Endothelial cell (in vitro differentiated cells): ENCODE data around the gene XCR1. TPM values are rescaled to one million over a fixed set of nuclear protein-coding genes. Genes with fewer than 3 reads are reported as not detected.

Experiments
- DNase-seq: peaks from one replicate; pipeline ENCODE4 v3.0.0; 2021; ENCODE audit warnings: low spot score
- H3K27ac Mint-ChIP-seq: one replicate; pipeline ENCODE4 v1.8.0; 2021; ENCODE audit warnings: mixed read lengths, inconsistent platforms; ENCODE audit not compliant: unreplicated experiment
- H3K27me3 Mint-ChIP-seq: one replicate; pipeline ENCODE4 v1.8.0; 2021; ENCODE audit warnings: mild to moderate bottlenecking, moderate library complexity, mixed read lengths, inconsistent platforms; ENCODE audit not compliant: unreplicated experiment
- H3K36me3 Mint-ChIP-seq: one replicate; pipeline ENCODE4 v1.8.0; 2021; ENCODE audit warnings: mild to moderate bottlenecking, low read depth, mixed read lengths, inconsistent platforms; ENCODE audit not compliant: unreplicated experiment
- H3K4me1 Mint-ChIP-seq: one replicate; pipeline ENCODE4 v1.8.0; 2021; ENCODE audit warnings: mild to moderate bottlenecking, mixed read lengths, inconsistent platforms; ENCODE audit not compliant: unreplicated experiment
- H3K4me3 Mint-ChIP-seq: one replicate; pipeline ENCODE4 v1.8.0; 2021; ENCODE audit warnings: mild to moderate bottlenecking, mixed read lengths, inconsistent platforms; ENCODE audit not compliant: unreplicated experiment
- H3K9me3 Mint-ChIP-seq: one replicate; pipeline ENCODE4 v1.8.0; 2021; ENCODE audit warnings: mixed read lengths, inconsistent platforms; ENCODE audit not compliant: unreplicated experiment
- total RNA-seq: library from RNA; stranded (reverse); fragmentation: NEBNext Ultra II Directional; extraction: Animal tissue kit (Norgen Biotek cat#: 25700); gene quantifications from one replicate; pipeline ENCODE4 v1.2.1, GENCODE V29; 2021; ENCODE audit not compliant: unreplicated experiment
- TF ChIP-seq, protein P1 (sequence below): fragments of 200-600 bp; sonication (generic); IDR thresholded peaks from one replicate; pipeline ENCODE4 v1.5.0; 2021; ENCODE audit warnings: antibody characterized with exemption; ENCODE audit not compliant: unreplicated experiment

XCR1 gene
- total RNA-seq, 1 donor from 2014 or later = not detected

- H3K4me1 Mint-ChIP-seq = peaks cover 17% of the 10 kb centered on the region
- TF ChIP-seq, protein P1, sequence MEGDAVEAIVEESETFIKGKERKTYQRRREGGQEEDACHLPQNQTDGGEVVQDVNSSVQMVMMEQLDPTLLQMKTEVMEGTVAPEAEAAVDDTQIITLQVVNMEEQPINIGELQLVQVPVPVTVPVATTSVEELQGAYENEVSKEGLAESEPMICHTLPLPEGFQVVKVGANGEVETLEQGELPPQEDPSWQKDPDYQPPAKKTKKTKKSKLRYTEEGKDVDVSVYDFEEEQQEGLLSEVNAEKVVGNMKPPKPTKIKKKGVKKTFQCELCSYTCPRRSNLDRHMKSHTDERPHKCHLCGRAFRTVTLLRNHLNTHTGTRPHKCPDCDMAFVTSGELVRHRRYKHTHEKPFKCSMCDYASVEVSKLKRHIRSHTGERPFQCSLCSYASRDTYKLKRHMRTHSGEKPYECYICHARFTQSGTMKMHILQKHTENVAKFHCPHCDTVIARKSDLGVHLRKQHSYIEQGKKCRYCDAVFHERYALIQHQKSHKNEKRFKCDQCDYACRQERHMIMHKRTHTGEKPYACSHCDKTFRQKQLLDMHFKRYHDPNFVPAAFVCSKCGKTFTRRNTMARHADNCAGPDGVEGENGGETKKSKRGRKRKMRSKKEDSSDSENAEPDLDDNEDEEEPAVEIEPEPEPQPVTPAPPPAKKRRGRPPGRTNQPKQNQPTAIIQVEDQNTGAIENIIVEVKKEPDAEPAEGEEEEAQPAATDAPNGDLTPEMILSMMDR = no peak
- H3K4me3 Mint-ChIP-seq = no peak overlapping the region
- H3K27ac Mint-ChIP-seq = no peak overlapping the region
- no peak for DNase-seq
- peaks cover 1% of the 10 kb centered on the region for H3K27me3 Mint-ChIP-seq
- no peaks in the 10 kb centered on the region for H3K9me3 Mint-ChIP-seq
- H3K36me3 Mint-ChIP-seq = no peaks in the 10 kb centered on the region
These were observed 34.6 kb upstream of the XCR1 start for GRCh38 chr3:46061887-46062286.

DNA sequence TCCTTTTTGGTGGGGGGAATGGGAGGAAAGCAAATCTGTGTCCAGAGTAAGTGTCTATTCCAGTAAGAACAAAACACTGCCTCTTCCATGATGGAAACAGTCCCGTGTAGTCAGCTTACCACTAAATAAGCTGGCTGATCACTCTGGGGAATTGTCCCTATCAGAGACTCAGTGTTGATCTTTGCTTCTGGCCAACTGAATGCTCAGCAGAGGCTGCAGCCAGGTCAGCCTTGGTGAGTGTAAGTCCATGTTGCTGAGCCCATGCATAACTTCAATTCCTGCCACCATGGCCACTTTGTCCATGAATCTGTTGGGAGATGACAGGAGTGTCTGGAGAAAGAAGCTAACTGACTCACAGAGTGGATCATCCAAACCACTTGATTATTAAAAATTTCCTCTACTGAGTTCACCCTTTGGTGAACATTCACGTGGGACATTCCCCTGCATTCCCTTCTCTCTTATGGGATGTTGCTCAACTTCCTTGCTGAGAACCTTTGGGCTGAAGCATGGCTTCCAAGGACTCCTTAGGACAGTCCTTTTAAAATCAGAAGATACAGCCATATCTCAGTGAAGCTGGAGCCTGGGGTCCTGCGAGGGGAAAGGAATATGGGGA, 33.9 kb upstream of the XCR1 start:
- TF ChIP-seq, protein P1 = no peak
- H3K27me3 Mint-ChIP-seq = no peaks in the 10 kb centered on the region
- DNase-seq = no peak
- peaks cover 16% of the 10 kb centered on the region for H3K4me1 Mint-ChIP-seq
- H3K9me3 Mint-ChIP-seq = no peaks in the 10 kb centered on the region
- H3K4me3 Mint-ChIP-seq = no peak overlapping the region
- no peaks in the 10 kb centered on the region for H3K36me3 Mint-ChIP-seq
- H3K27ac Mint-ChIP-seq = no peak overlapping the region

GRCh38 chr3:46060551-46060950, 33.3 kb upstream of the XCR1 start:
- no peak overlapping the region for H3K4me3 Mint-ChIP-seq
- H3K36me3 Mint-ChIP-seq = no peaks in the 10 kb centered on the region
- H3K4me1 Mint-ChIP-seq = peaks cover 14% of the 10 kb centered on the region
- H3K27me3 Mint-ChIP-seq = no peaks in the 10 kb centered on the region
- TF ChIP-seq, protein P1 = no peak
- no peaks in the 10 kb centered on the region for H3K9me3 Mint-ChIP-seq
- no peak overlapping the region for H3K27ac Mint-ChIP-seq
- no peak for DNase-seq

DNA sequence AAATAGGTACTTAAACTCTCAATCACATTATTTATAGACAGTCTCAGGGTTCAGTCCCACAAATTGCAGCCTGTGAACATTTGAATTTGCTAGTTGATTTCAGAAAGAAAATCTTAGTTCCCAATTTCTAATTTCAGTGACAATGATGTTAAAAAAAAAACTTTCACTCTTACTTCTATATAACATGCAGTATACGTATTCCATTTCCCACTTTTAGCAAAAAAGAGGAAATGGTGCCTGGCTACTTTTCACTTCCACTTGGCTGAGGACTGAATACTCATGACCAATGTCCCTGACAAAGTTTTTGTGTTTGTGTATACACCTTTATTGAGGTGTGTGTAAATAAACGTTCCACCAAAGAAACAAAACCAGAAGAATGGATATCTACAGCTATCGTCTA, 32.1 kb upstream of the XCR1 start:
- no peak overlapping the region for H3K27ac Mint-ChIP-seq
- no peaks in the 10 kb centered on the region for H3K9me3 Mint-ChIP-seq
- no peak overlapping the region for H3K4me3 Mint-ChIP-seq
- TF ChIP-seq, protein P1 = no peak
- H3K27me3 Mint-ChIP-seq = no peaks in the 10 kb centered on the region
- no peak for DNase-seq
- peaks cover 19% of the 10 kb centered on the region for H3K4me1 Mint-ChIP-seq
- H3K36me3 Mint-ChIP-seq = no peaks in the 10 kb centered on the region

GRCh38 chr3:46058981-46059380, 31.7 kb upstream of the XCR1 start:
- no peaks in the 10 kb centered on the region for H3K36me3 Mint-ChIP-seq
- no peaks in the 10 kb centered on the region for H3K9me3 Mint-ChIP-seq
- no peak overlapping the region for H3K27ac Mint-ChIP-seq
- H3K4me1 Mint-ChIP-seq = peaks cover 23% of the 10 kb centered on the region
- no peak overlapping the region for H3K4me3 Mint-ChIP-seq
- H3K27me3 Mint-ChIP-seq = no peaks in the 10 kb centered on the region
- TF ChIP-seq, protein P1 = no peak
- DNase-seq = no peak
